Measurements from ENCODE around the gene LOXL3.
A peak's percentile ranks its signal among the peaks of the same experiment; 100 is the strongest.

LOXL3 gene

GRCh38 chr2:74526649-74527230, 27.0 kb downstream of the LOXL3 start:
- no peak for DNase-seq (ENCODE audit: low read depth in 2 of 2)

GRCh38 chr2:74525717-74526648, 27.8 kb downstream of the LOXL3 start, which contains the start of gene DQX1:
DQX1 (minus strand) TSS chr2:74526231; CDS start chr2:74525729, 502 bp downstream.
- no peak for DNase-seq (ENCODE audit: low read depth in 2 of 2)

GRCh38 chr2:74524955-74525716, 28.6 kb downstream of the LOXL3 start:
- no peak for DNase-seq (ENCODE audit: low read depth in 2 of 2)

GRCh38 chr2:74524005-74524404, 29.7 kb downstream of the LOXL3 start:
- no peak for DNase-seq (ENCODE audit: low read depth in 2 of 2)

GRCh38 chr2:74522516-74522915, 31.2 kb downstream of the LOXL3 start:
- DNase-seq (ENCODE audit: low read depth in 2 of 2), result no peak

GRCh38 chr2:74516650-74517049, 37.1 kb downstream of the LOXL3 start:
- no peak for DNase-seq (ENCODE audit: low read depth in 2 of 2)

- DNase-seq (ENCODE audit: low read depth in 2 of 2), result peak in 1 of 2 donors; percentile 62
Observed at GRCh38 chr2:74515981-74516633, 37.6 kb downstream of the LOXL3 start.

- no peak for DNase-seq (ENCODE audit: low read depth in 2 of 2)
Observed at GRCh38 chr2:74515271-74515980, 38.3 kb downstream of the LOXL3 start.

- DNase-seq (ENCODE audit: low read depth in 2 of 2), result no peak
Observed at GRCh38 chr2:74514368-74515270, 39.1 kb downstream of the LOXL3 start, which contains the start of gene TLX2. TLX2 (plus strand) TSS chr2:74514450; CDS start chr2:74514807, 357 bp downstream.

GRCh38 chr2:74513605-74514367, 40.0 kb downstream of the LOXL3 start:
- DNase-seq (ENCODE audit: low read depth in 2 of 2), result no peak

GRCh38 chr2:74512744-74513604, 40.8 kb downstream of the LOXL3 start:
- DNase-seq (ENCODE audit: low read depth in 2 of 2), result no peak

GRCh38 chr2:74511104-74511989, 42.4 kb downstream of the LOXL3 start:
- DNase-seq (ENCODE audit: low read depth in 2 of 2), result no peak

- DNase-seq (ENCODE audit: low read depth in 2 of 2), result no peak
Observed at GRCh38 chr2:74510272-74510671, 43.5 kb downstream of the LOXL3 start.

- no peak for DNase-seq (ENCODE audit: low read depth in 2 of 2)
Observed at GRCh38 chr2:74507926-74508520, 45.7 kb downstream of the LOXL3 start.

GRCh38 chr2:74507145-74507925, 46.4 kb downstream of the LOXL3 start, which contains the start of gene PCGF1:
PCGF1 (minus strand) TSS chr2:74507695; CDS start chr2:74507668, 27 bp downstream.
- peak; percentile 97 to 99 for DNase-seq (ENCODE audit: low read depth in 2 of 2)
